Type B pancreatic cell (in vitro differentiated cells): Measurements from ENCODE around the gene CHDH. TPM values are rescaled to one million over a fixed set of nuclear protein-coding genes. Genes with fewer than 3 reads are reported as not detected.
A peak's percentile ranks its signal among the peaks of the same experiment; 100 is the strongest.

Experiments used
- DNase-seq: peaks from one replicate; pipeline ENCODE4 v3.0.0; 2021; ENCODE audit warnings: mixed read lengths; ENCODE audit not compliant: unreplicated experiment; ENCODE audit errors: extremely low spot score
- H3K27ac Mint-ChIP-seq: 2 replicates; pipeline ENCODE4 v1.8.0; 2021; ENCODE audit warnings: mild to moderate bottlenecking, mixed read lengths
- H3K27me3 Mint-ChIP-seq: 2 replicates; pipeline ENCODE4 v1.8.0; 2021; ENCODE audit warnings: mixed read lengths
- H3K36me3 Mint-ChIP-seq: 2 replicates; pipeline ENCODE4 v1.8.0; 2021; ENCODE audit warnings: mixed read lengths
- H3K4me1 Mint-ChIP-seq: one replicate; pipeline ENCODE4 v1.8.0; 2021; ENCODE audit warnings: mixed read lengths; ENCODE audit not compliant: unreplicated experiment
- H3K4me3 Mint-ChIP-seq: 2 replicates; pipeline ENCODE4 v1.8.0; 2021; ENCODE audit warnings: mild to moderate bottlenecking, mixed read lengths
- H3K9me3 Mint-ChIP-seq: 2 replicates; pipeline ENCODE4 v1.8.0; 2021; ENCODE audit warnings: mixed read lengths
- total RNA-seq: library from RNA; stranded (reverse); gene quantifications from 2 replicates; pipeline ENCODE4 v1.2.1, GENCODE V29; 2021; ENCODE audit warnings: low replicate concordance
- TF ChIP-seq, protein P1 (sequence below): fragments of 200-600 bp; sonication (generic); conservative IDR thresholded peaks from 2 replicates; pipeline ENCODE4 v1.5.0; 2021; ENCODE audit warnings: antibody characterized with exemption, mild to moderate bottlenecking

CHDH gene
- total RNA-seq, 1 donor from 2014 or later = 8.0 TPM

DNA sequence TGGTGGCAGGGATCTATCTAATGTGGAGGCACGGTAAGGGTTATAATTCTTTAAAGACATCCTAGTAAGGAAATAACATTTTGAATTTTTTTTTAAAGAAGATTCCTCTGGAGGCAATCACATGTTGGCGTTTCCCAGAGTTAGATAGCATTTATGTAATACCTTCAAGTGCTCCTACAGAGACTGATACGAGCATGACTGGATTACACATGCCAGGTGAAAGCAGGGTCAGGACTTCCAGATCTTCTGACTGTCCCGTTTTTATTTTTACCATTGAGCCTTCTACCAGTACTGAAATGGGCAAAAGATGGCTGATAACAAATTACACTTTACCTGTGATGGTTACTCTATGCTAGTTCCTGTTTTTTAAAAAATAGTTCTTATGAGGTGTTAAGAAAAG, 14.0 kb upstream of the CHDH start:
- no peaks in the 10 kb centered on the region for H3K9me3 Mint-ChIP-seq
- peaks cover 17% of the 10 kb centered on the region for H3K36me3 Mint-ChIP-seq
- H3K27ac Mint-ChIP-seq = no peak overlapping the region
- H3K27me3 Mint-ChIP-seq = no peaks in the 10 kb centered on the region
- DNase-seq = no peak
- no peak overlapping the region for H3K4me3 Mint-ChIP-seq
- no peaks in the 10 kb centered on the region for H3K4me1 Mint-ChIP-seq
- TF ChIP-seq, protein P1, sequence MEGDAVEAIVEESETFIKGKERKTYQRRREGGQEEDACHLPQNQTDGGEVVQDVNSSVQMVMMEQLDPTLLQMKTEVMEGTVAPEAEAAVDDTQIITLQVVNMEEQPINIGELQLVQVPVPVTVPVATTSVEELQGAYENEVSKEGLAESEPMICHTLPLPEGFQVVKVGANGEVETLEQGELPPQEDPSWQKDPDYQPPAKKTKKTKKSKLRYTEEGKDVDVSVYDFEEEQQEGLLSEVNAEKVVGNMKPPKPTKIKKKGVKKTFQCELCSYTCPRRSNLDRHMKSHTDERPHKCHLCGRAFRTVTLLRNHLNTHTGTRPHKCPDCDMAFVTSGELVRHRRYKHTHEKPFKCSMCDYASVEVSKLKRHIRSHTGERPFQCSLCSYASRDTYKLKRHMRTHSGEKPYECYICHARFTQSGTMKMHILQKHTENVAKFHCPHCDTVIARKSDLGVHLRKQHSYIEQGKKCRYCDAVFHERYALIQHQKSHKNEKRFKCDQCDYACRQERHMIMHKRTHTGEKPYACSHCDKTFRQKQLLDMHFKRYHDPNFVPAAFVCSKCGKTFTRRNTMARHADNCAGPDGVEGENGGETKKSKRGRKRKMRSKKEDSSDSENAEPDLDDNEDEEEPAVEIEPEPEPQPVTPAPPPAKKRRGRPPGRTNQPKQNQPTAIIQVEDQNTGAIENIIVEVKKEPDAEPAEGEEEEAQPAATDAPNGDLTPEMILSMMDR = no peak

DNA sequence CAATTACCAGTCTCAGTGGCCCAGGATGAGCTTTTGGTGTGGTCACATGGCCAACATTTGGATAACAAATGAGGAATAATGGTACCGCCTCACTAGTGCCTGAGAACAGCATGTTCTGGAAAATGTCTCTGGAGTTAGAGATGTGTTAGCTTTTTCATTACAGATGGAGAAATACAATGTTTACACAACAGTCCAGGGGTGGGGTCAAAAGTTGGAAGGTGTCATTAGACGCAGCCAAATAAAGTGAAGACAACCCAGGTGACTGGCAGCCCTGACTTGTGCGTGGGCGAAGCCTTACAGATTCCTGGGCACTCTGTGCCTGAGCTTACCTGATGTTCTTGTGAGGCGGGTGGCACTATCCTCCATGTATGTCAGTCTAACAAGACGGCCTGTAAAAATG, 13.0 kb upstream of the CHDH start:
- Mint-ChIP-seq H3K9me3 (no peaks in the 10 kb centered on the region), H3K4me1 (no peaks in the 10 kb centered on the region), H3K36me3 (peaks cover 13% of the 10 kb centered on the region), H3K27ac (no peak overlapping the region), H3K27me3 (no peaks in the 10 kb centered on the region), H3K4me3 (no peak overlapping the region)
- TF ChIP-seq, protein P1 = no peak
- DNase-seq = no peak

GRCh38 chr3:53858096-53858741, 12.0 kb upstream of the CHDH start:
- no peaks in the 10 kb centered on the region for H3K27me3 Mint-ChIP-seq
- no peak for DNase-seq
- H3K9me3 Mint-ChIP-seq = no peaks in the 10 kb centered on the region
- no peaks in the 10 kb centered on the region for H3K4me1 Mint-ChIP-seq
- no peak overlapping the region for H3K27ac Mint-ChIP-seq
- H3K36me3 Mint-ChIP-seq = peaks cover 13% of the 10 kb centered on the region
- TF ChIP-seq, protein P1 = peak; percentile 15
- H3K4me3 Mint-ChIP-seq = no peak overlapping the region

DNA sequence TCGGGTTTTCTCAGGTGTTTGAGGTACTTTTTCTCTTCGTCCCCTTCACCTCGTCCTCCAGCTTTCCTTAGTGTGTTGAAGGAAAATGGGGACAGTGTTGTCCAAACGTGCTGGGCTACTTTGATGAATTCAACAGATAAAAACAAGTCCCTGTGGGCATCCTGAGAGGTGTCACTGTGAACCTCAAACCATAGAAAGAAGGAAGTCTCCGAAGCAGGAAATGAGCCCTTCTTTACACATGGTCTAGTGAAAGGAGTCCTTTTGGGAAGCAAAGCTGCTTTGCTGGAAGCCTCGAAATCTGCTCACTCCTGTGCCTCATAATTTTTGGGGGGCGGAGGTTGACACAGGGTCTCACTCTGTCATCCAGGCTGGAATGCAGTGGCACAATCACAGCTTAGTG, 10.7 kb upstream of the CHDH start:
- Mint-ChIP-seq H3K27me3 (no peaks in the 10 kb centered on the region), H3K36me3 (peaks cover 8% of the 10 kb centered on the region), H3K9me3 (no peaks in the 10 kb centered on the region), H3K4me1 (no peaks in the 10 kb centered on the region), H3K4me3 (no peak overlapping the region), H3K27ac (no peak overlapping the region)
- TF ChIP-seq, protein P1 = no peak
- no peak for DNase-seq

GRCh38 chr3:53850895-53851294, 4.7 kb upstream of the CHDH start:
- H3K4me3 Mint-ChIP-seq = no peak overlapping the region

More at GRCh38 chr3:53850895-53851294, 4.7 kb upstream of the CHDH start:
- TF ChIP-seq, protein P1 = no peak
- Mint-ChIP-seq H3K27ac (no peak overlapping the region), H3K27me3 (peaks cover 18% of the 10 kb centered on the region), H3K36me3 (peaks cover 9% of the 10 kb centered on the region), H3K4me1 (no peaks in the 10 kb centered on the region), H3K9me3 (no peaks in the 10 kb centered on the region)
- DNase-seq = no peak
